BE2C (cell line): ENCODE results near the gene CHCHD3.

Source experiments
- DNase-seq: peaks from one replicate; pipeline ENCODE4 v3.0.0-alpha.2; 2020
- H3K27me3 ChIP-seq: fragments of 250-450 bp; sonication (Bioruptor Pico); 2 replicates; pipeline ENCODE4 v1.5.1; 2020; ENCODE audit warnings: mild to moderate bottlenecking
- H3K36me3 ChIP-seq: fragments of 250-450 bp; sonication (Bioruptor Pico); 2 replicates; pipeline ENCODE4 v1.5.1; 2020; ENCODE audit warnings: mild to moderate bottlenecking
- H3K4me1 ChIP-seq: fragments of 250-450 bp; sonication (Bioruptor Pico); 2 replicates; pipeline ENCODE4 v1.5.1; 2020
- H3K4me3 ChIP-seq: 2 replicates; pipeline ENCODE4 v1.5.1; 2011; ENCODE audit warnings: low read depth, low read length
- H3K9me3 ChIP-seq: fragments of 250-450 bp; sonication (Bioruptor Pico); 2 replicates; pipeline ENCODE4 v1.5.1; 2020
- TF ChIP-seq, protein P1 (sequence below): IDR thresholded peaks from 2 replicates; pipeline ENCODE4 v1.5.1; 2012; ENCODE audit warnings: mild to moderate bottlenecking, low read depth, low read length

Gene CHCHD3

DNA sequence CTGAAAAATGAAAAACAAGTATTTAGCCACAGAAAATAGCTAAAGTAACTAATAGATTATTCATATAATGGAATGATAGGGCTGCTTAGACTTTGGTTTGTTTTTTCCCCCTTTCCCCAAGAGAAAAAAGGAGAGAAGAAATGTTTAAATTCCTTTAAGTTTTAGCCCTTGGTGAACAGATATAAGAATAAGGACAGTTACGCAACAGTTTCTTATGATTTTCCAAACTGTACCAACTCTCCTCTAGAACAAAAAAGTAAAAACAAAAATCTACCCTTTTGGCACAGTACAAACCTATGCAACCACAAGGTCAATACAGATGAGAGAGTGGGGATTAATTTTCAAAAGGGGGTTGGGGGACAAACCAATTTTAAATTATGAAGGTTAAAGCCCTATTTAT, 227.7 kb downstream of the CHCHD3 start:
- TF ChIP-seq, protein P1, sequence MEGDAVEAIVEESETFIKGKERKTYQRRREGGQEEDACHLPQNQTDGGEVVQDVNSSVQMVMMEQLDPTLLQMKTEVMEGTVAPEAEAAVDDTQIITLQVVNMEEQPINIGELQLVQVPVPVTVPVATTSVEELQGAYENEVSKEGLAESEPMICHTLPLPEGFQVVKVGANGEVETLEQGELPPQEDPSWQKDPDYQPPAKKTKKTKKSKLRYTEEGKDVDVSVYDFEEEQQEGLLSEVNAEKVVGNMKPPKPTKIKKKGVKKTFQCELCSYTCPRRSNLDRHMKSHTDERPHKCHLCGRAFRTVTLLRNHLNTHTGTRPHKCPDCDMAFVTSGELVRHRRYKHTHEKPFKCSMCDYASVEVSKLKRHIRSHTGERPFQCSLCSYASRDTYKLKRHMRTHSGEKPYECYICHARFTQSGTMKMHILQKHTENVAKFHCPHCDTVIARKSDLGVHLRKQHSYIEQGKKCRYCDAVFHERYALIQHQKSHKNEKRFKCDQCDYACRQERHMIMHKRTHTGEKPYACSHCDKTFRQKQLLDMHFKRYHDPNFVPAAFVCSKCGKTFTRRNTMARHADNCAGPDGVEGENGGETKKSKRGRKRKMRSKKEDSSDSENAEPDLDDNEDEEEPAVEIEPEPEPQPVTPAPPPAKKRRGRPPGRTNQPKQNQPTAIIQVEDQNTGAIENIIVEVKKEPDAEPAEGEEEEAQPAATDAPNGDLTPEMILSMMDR = no peak
- Histone ChIP-seq H3K27me3 (no peaks in the 10 kb centered on the region), H3K36me3 (peaks cover 19% of the 10 kb centered on the region), H3K4me1 (no peaks in the 10 kb centered on the region; the same call in 1 of the 2 replicates), H3K4me3 (no peak overlapping the region), H3K9me3 (no peaks in the 10 kb centered on the region)
- DNase-seq = no peak

DNA sequence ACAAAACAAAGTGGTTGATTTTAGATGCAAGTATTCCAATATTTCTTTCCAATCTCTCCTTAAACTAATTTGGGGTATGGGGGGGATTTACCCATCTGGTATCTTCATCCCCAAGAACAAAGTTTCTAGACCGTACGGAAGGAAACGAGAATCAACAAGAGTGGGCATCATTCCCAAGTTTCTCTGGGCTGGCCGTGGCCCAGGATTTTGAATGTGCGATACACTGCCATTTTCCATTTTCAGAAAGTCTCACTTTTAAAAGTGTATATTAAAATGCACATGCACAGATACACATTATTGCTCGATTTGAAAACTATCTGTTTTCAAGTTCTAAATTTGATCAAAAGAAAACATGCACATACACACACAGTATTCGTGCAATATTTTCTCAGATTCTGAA, 234.5 kb downstream of the CHCHD3 start:
- TF ChIP-seq, protein P1 = no peak
- no peak overlapping the region for H3K4me3 ChIP-seq

DNA sequence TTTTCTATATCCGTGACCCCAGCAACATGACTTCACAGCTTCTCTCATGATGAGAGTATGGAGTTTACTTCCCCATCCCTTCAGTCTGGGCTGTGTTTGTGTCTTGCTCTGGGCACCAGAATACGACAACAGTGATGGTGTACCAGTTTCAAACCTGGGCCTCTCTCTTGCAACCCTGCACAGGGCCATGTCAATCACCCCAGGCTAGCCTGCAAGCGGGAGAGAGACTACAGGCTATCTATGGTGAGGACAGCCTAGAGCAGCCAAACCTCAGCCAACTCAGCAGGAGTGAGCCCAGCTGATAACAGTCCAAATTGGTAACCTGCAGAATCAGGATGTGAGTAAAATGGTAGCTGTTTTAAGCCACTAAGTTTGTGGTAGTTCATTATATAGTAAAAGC, 235.8 kb downstream of the CHCHD3 start:
- Histone ChIP-seq H3K27me3 (no peaks in the 10 kb centered on the region), H3K36me3 (peaks cover 2% of the 10 kb centered on the region; the same call in 1 of the 2 replicates), H3K9me3 (no peaks in the 10 kb centered on the region), H3K4me1 (peaks cover 6% of the 10 kb centered on the region), H3K4me3 (no peak overlapping the region)
- TF ChIP-seq, protein P1 = no peak
- DNase-seq = no peak

More for the DNA sequence above, 234.5 kb downstream of the CHCHD3 start:
- Histone ChIP-seq H3K4me1 (peaks cover 6% of the 10 kb centered on the region), H3K36me3 (peaks cover 13% of the 10 kb centered on the region), H3K9me3 (no peaks in the 10 kb centered on the region), H3K27me3 (no peaks in the 10 kb centered on the region)
- no peak for DNase-seq

DNA sequence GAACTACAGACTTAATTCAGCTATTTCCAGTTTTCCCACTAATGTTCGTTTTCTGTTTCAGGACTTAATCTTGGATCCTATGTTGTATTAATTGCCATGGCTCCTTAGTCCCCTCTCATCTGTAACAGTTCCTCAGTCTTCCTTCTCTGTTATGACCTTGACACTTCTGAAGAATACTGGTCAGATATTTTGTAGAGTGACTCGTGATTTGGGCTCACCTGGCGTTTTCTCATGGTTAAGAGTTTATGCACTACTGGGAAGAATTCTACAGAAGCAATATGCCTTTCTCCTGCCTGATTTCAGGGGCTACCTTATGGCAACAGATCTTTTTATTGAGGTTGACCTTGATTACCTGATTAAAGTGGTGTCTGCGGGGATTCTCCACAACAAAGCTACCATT, 239.4 kb downstream of the CHCHD3 start:
- H3K9me3 ChIP-seq = no peaks in the 10 kb centered on the region
- no peaks in the 10 kb centered on the region for H3K27me3 ChIP-seq
- no peak for DNase-seq
- no peaks in the 10 kb centered on the region; the same call in none of the 2 replicates for H3K36me3 ChIP-seq
- no peak overlapping the region for H3K4me3 ChIP-seq
- peaks cover 11% of the 10 kb centered on the region for H3K4me1 ChIP-seq
- TF ChIP-seq, protein P1 = no peak

DNA sequence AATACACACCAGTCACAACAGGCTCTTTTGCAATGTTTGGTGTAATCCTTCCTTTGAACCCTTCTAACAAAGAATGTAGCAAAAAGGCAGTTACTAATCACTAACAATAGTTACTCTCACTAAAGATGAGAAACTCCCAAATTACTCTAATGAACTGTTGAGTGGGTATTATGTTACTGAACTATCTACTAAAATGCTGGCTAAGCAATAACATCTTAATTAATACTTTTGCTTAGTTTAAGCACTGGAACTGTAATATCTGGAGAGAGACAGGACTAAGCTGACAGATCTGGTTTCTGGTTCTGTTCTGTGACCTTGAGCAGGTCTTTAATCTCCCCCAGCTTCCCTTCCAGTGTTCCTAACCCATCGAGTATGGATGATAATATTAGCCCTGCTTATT, 241.7 kb downstream of the CHCHD3 start:
- Histone ChIP-seq H3K4me3 (no peak overlapping the region), H3K9me3 (no peaks in the 10 kb centered on the region), H3K27me3 (no peaks in the 10 kb centered on the region), H3K4me1 (peaks cover 11% of the 10 kb centered on the region), H3K36me3 (peaks cover 12% of the 10 kb centered on the region)
- TF ChIP-seq, protein P1 = no peak
- no peak for DNase-seq

DNA sequence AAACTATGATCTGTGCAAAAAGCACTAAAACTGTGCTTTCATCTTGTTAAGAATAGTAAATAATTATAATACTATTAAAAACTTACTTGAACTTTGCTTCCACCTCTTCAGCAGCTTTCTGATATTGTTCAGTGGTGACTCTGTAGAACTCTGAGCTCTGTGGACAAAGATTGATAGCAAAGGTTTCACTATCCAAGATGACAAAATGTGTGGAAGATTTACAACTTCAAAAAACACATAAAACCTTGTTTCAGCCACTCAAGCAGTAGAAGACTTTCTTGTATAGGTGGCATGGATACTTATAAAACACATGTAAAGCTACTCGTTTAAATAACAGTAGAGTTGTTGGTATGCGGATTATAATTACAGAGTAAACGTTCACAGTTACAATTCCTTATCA, 243.6 kb downstream of the CHCHD3 start:
- Histone ChIP-seq H3K27me3 (no peaks in the 10 kb centered on the region), H3K4me1 (peaks cover 6% of the 10 kb centered on the region), H3K4me3 (no peak overlapping the region), H3K36me3 (peaks cover 12% of the 10 kb centered on the region), H3K9me3 (no peaks in the 10 kb centered on the region)
- DNase-seq = no peak
- TF ChIP-seq, protein P1 = no peak
